ENCODE data around the gene B3GALT4.

DNA sequence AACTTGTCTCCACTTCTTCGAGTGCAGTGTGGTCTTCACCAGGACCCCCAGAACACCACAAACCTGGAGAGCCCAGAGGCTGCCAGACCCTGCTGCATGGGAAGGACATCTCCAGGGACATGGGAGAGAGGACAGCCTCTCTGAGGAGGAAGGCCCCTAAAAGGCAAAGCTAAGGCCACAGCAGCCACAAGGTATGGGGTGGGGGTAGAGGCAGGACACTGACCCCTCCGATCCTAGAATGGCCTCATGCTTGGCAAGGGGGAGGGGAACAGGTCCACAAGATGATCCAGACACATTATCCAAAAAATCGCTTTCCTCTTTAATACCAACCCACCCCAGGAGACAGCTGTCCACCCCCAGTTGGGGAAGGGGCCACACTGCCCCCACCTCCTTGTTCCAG is 1.9 kb downstream of the B3GALT4 start:
- TF ChIP-seq, protein P1, sequence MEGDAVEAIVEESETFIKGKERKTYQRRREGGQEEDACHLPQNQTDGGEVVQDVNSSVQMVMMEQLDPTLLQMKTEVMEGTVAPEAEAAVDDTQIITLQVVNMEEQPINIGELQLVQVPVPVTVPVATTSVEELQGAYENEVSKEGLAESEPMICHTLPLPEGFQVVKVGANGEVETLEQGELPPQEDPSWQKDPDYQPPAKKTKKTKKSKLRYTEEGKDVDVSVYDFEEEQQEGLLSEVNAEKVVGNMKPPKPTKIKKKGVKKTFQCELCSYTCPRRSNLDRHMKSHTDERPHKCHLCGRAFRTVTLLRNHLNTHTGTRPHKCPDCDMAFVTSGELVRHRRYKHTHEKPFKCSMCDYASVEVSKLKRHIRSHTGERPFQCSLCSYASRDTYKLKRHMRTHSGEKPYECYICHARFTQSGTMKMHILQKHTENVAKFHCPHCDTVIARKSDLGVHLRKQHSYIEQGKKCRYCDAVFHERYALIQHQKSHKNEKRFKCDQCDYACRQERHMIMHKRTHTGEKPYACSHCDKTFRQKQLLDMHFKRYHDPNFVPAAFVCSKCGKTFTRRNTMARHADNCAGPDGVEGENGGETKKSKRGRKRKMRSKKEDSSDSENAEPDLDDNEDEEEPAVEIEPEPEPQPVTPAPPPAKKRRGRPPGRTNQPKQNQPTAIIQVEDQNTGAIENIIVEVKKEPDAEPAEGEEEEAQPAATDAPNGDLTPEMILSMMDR (IDR thresholded peaks at IDR 0.05; ENCODE audit: low read depth, low read length, poor library complexity, severe bottlenecking) = no peak
- no peak for TF ChIP-seq EZH2phosphoT487 (IDR thresholded peaks at IDR 0.05; ENCODE audit: borderline replicate concordance, low read length)
